ENCODE data around the gene C3orf20.

The C3orf20 gene

GRCh38 chr3:14658978-14659377 is 16.0 kb upstream of the C3orf20 start:
- DNase-seq (ENCODE audit: low read depth): no peak
- no peak for TF ChIP-seq CTCF (IDR thresholded peaks at IDR 0.05; ENCODE audit: low read depth, low read length, missing control alignments)
- no peak overlapping the region for H3K4me3 ChIP-seq (ENCODE audit: low read depth, low read length)
- in situ Hi-C loops (cut with HindIII; ENCODE audit: low sequenced_read_pairs): loop anchor here (10.0 kb wide), 1 partner anchor 286 kb away; the partner anchor contains the start of gene NR2C2

GRCh38 chr3:14660942-14661341 is 14.0 kb upstream of the C3orf20 start:
- no peak for TF ChIP-seq CTCF (IDR thresholded peaks at IDR 0.05; ENCODE audit: low read depth, low read length, missing control alignments)
- in situ Hi-C loops (cut with HindIII; ENCODE audit: low sequenced_read_pairs): no loop called here

GRCh38 chr3:14663396-14664135 is 11.4 kb upstream of the C3orf20 start:
- in situ Hi-C loops (cut with HindIII; ENCODE audit: low sequenced_read_pairs): no loop called here
- no peak for DNase-seq (ENCODE audit: low read depth)
- TF ChIP-seq CTCF (IDR thresholded peaks at IDR 0.05; ENCODE audit: low read depth, low read length, missing control alignments): no peak
- H3K4me3 ChIP-seq (ENCODE audit: low read depth, low read length): no peak overlapping the region

More at GRCh38 chr3:14660942-14661341, 14.0 kb upstream of the C3orf20 start:
- DNase-seq (ENCODE audit: low read depth): no peak
- H3K4me3 ChIP-seq (ENCODE audit: low read depth, low read length): no peak overlapping the region

GRCh38 chr3:14664170-14664569 is 10.8 kb upstream of the C3orf20 start:
- no peak for DNase-seq (ENCODE audit: low read depth)
- H3K4me3 ChIP-seq (ENCODE audit: low read depth, low read length): no peak overlapping the region
- TF ChIP-seq CTCF (IDR thresholded peaks at IDR 0.05; ENCODE audit: low read depth, low read length, missing control alignments): no peak
- in situ Hi-C loops (cut with HindIII; ENCODE audit: low sequenced_read_pairs): no loop called here

- no peak for DNase-seq (ENCODE audit: low read depth)
- in situ Hi-C loops (cut with HindIII; ENCODE audit: low sequenced_read_pairs): no loop called here
- no peak for TF ChIP-seq CTCF (IDR thresholded peaks at IDR 0.05; ENCODE audit: low read depth, low read length, missing control alignments)
- H3K4me3 ChIP-seq (ENCODE audit: low read depth, low read length): no peak overlapping the region
Measured at GRCh38 chr3:14672588-14672987, 2.4 kb upstream of the C3orf20 start.

- no peak for TF ChIP-seq CTCF (IDR thresholded peaks at IDR 0.05; ENCODE audit: low read depth, low read length, missing control alignments)
- in situ Hi-C loops (cut with HindIII; ENCODE audit: low sequenced_read_pairs): no loop called here
- no peak for DNase-seq (ENCODE audit: low read depth)
- no peak overlapping the region for H3K4me3 ChIP-seq (ENCODE audit: low read depth, low read length)
Measured at GRCh38 chr3:14676881-14677280, 1.9 kb downstream of the C3orf20 start.

Data from astrocyte of the cerebellum (primary cell).